Subcutaneous adipose tissue (tissue), 4 donors: ENCODE data around the gene CYTH1. TPM values are rescaled to one million over a fixed set of nuclear protein-coding genes. Genes with fewer than 3 reads are reported as not detected.

ENCODE experiments used
- total RNA-seq, 4 donors: library from RNA; depleted of rRNA; stranded (reverse); fragments of >200 nt; gene quantifications; one replicate each; pipeline ENCODE4 v1.1.0, GENCODE V29; 2016
- TF ChIP-seq, protein P1 (sequence below): fragments of 450-650 bp; IDR thresholded peaks from one replicate; pipeline ENCODE4 v1.5.1; 2016; ENCODE audit warnings: low read depth, mild to moderate bottlenecking, control low read depth, antibody characterized with exemption, moderate library complexity

Gene CYTH1
- total RNA-seq, 4 donors from 2014 or later = 54.0 to 86.5 (median 71.1) TPM

GRCh38 chr17:78804777-78805176 lies 22.7 kb upstream of the CYTH1 start:
- TF ChIP-seq, protein P1, sequence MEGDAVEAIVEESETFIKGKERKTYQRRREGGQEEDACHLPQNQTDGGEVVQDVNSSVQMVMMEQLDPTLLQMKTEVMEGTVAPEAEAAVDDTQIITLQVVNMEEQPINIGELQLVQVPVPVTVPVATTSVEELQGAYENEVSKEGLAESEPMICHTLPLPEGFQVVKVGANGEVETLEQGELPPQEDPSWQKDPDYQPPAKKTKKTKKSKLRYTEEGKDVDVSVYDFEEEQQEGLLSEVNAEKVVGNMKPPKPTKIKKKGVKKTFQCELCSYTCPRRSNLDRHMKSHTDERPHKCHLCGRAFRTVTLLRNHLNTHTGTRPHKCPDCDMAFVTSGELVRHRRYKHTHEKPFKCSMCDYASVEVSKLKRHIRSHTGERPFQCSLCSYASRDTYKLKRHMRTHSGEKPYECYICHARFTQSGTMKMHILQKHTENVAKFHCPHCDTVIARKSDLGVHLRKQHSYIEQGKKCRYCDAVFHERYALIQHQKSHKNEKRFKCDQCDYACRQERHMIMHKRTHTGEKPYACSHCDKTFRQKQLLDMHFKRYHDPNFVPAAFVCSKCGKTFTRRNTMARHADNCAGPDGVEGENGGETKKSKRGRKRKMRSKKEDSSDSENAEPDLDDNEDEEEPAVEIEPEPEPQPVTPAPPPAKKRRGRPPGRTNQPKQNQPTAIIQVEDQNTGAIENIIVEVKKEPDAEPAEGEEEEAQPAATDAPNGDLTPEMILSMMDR = no peak

GRCh38 chr17:78803186-78803845 lies 21.2 kb upstream of the CYTH1 start:
- TF ChIP-seq, protein P1 = no peak

DNA sequence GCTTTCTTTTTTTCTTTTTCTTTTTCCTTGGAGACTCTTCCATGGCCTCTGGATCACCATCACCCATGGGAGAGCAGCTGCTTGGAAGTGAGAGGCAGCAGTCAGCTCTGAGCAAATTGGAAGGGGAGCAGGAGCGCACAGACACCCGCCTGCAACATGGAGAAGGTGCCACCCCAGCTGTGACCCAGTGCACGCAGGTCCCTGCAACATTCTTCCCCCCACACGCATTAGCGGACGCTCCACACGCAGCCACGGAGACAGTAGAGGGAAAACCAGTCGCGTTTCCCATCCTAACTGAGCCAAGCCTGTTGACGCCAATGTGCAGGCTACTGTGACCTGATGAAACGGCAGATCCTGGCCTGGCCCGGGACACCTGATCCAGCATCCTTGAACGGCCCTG lies 20.4 kb upstream of the CYTH1 start:
- TF ChIP-seq, protein P1 = no peak

DNA sequence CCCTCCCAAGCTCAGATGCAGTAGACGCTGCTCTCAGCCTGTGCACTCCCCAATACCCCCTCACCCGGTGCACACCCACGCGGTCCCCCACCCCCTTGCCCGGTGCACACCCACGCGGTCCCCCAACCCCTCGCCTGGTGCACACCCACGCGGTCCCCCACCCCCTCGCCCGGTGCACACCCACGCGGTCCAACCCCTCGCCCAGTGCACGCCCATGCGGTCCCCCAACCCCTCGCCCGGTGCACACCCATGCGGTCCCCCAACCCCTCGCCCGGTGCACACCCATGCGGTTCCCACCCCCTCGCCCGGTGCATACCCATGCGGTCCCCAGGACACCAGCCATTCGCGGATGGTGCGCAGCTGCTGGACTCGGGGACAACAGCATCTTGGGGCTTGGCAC lies 19.9 kb upstream of the CYTH1 start:
- TF ChIP-seq, protein P1 = no peak

GRCh38 chr17:78800132-78800931 lies 18.3 kb upstream of the CYTH1 start:
- TF ChIP-seq, protein P1 = no peak

DNA sequence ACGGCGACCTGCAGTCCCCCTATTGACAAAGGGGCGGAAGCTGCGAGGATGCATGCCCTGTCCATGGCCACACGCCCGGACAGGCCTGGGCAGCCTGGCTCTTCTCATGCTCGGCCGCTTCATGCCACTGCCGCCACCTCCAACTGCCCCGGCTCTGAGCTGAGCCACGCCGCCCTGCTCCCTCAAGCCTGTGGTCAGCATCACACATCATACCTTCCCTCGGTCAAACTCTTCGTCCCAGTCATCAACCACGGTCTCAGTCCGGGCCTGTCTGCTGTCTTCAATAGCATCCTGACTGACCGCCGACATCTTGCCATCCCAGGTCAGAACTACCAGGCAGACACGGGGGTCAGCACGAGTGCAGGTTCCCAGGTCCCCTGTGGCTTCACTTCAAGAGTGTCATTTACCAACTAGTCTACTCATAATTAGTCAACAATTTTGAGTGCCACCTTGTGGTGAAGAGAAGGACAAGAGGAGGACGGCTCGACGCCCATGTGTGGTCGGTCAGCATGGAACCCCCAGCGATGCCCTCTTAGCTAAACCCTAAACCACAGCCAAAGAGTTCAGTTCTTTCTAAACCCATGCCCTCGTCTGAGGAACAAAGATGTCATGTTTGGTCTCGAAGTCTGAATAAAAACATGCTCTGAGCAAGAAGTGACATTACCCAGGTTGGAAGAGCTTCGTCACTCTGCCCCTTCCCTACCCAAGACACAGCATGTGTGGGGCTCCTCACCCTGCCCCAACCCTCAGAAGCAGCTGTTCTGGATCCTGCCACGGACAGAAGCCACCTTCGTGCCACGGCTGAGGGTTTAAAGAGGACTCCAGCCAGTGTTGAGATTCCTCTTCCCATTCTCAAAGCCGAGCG lies 16.9 kb upstream of the CYTH1 start:
- TF ChIP-seq, protein P1 = no peak
